GM12878 (cell line): ENCODE measurements around the gene RGS19. TPM values are rescaled to one million over a fixed set of nuclear protein-coding genes. Genes with fewer than 3 reads are reported as not detected.

Source experiments
- ATAC-seq: fragments of 200-7000 bp; cut with Tn5 transposase; 3 replicates; pipeline ENCODE4 v1.9.1; 2020; ENCODE audit warnings: mild to moderate bottlenecking, moderate library complexity
- BruUV-seq: library from RNA; stranded (reverse); fragments of 400-500 nt; replicated peaks from 2 replicates; lab custom pipeline; 2021; lab: Mats Ljungman, UMichigan
- CTCF ChIA-PET: fragments of 300-600 bp; sonication (Branson Sonifier 250); formaldehyde crosslinking; extraction: SDS; loops from one replicate; lab custom pipeline; 2021; ENCODE audit warnings: inconsistent platforms; lab: Yijun Ruan, JAX
- POLR2A ChIA-PET: fragments of 350-600 bp; formaldehyde crosslinking; extraction: SDS; loops from one replicate; lab custom pipeline; 2021; ENCODE audit warnings: inconsistent platforms; lab: Charles Lee
- RAD21 ChIA-PET: fragments of 300-600 bp; sonication (Branson Sonifier 250); formaldehyde crosslinking; loops from one replicate; lab custom pipeline; 2023; ENCODE audit warnings: antibody characterized with exemption; ENCODE audit not compliant: unreplicated experiment; lab: Charles Lee
- SMC1A ChIA-PET: fragments of 300-600 bp; sonication (Branson Sonifier 250); formaldehyde crosslinking; loops from one replicate; lab custom pipeline; 2023; ENCODE audit not compliant: unreplicated experiment, uncharacterized antibody; lab: Charles Lee
- DNase-seq: peaks from one replicate; pipeline ENCODE4 v3.0.0-alpha.2; 2011; ENCODE audit warnings: low read depth, low spot score
- FAIRE-seq: peaks from 3 replicates; lab custom pipeline; 2011; peaks lifted over from hg19 to GRCh38; lab: Jason Lieb, UNC
- H2AFZ ChIP-seq: 2 replicates; pipeline ENCODE4 v1.6.0; 2011; ENCODE audit warnings: low read depth, low read length, control low read depth; ENCODE audit not compliant: control insufficient read depth
- H3K27ac ChIP-seq: 2 replicates; pipeline ENCODE4 v1.5.1; 2011; ENCODE audit warnings: control low read depth; ENCODE audit not compliant: control insufficient read depth, insufficient read depth
- H3K27me3 ChIP-seq, 2 experiments: replicated peaks in 1 of 2; 2 replicates each; pipeline versions ENCODE4 v1.6.0 to v1.6.1; 2011; ENCODE audit warnings: low read length in 1 of 2; ENCODE audit not compliant: control insufficient read depth in 2 of 2, insufficient read depth in 2 of 2
- H3K36me3 ChIP-seq, 2 experiments: 2 replicates each; pipeline ENCODE4 v1.5.1; 2011; ENCODE audit warnings: low read length in 1 of 2; ENCODE audit not compliant: control insufficient read depth in 2 of 2, insufficient read depth in 2 of 2
- H3K4me1 ChIP-seq: 2 replicates; pipeline ENCODE4 v1.6.1; 2011; ENCODE audit warnings: mild to moderate bottlenecking, low read length, moderate library complexity, mixed read lengths; ENCODE audit not compliant: control insufficient read depth, insufficient read depth
- H3K4me2 ChIP-seq: 2 replicates; pipeline ENCODE4 v1.6.0; 2011; ENCODE audit warnings: control low read depth; ENCODE audit not compliant: control insufficient read depth, insufficient read depth
- H3K4me3 ChIP-seq: fragments of 200-600 bp; sonication (generic); 2 replicates; pipeline ENCODE4 v1.5.1; 2016
- H3K79me2 ChIP-seq: 2 replicates; pipeline ENCODE4 v1.6.0; 2011; ENCODE audit warnings: low read length; ENCODE audit not compliant: control insufficient read depth, insufficient read depth
- H3K9ac ChIP-seq: 2 replicates; pipeline ENCODE4 v1.8.0; 2011; ENCODE audit warnings: low read length, control low read depth, mixed read lengths; ENCODE audit not compliant: control insufficient read depth, insufficient read depth
- H3K9me3 ChIP-seq: replicated peaks from 3 replicates; pipeline ENCODE4 v1.5.1; 2011; ENCODE audit warnings: mild to moderate bottlenecking, low read length; ENCODE audit not compliant: control insufficient read depth, insufficient read depth
- H4K20me1 ChIP-seq: 2 replicates; pipeline ENCODE4 v1.6.0; 2011; ENCODE audit not compliant: control insufficient read depth, insufficient read depth
- BHLHE40 ChIP-seq, 2 experiments: fragments of 450-650 bp in 1 of 2; IDR thresholded peaks; 2 replicates each; pipeline ENCODE4 v1.6.1; 2011 to 2017; ENCODE audit warnings: low read depth in 2 of 2, borderline replicate concordance in 1 of 2, improper control_type of control experiment in 1 of 2, low read length in 1 of 2, mild to moderate bottlenecking in 1 of 2
- GABPA ChIP-seq: IDR thresholded peaks from 2 replicates; pipeline ENCODE4 v1.6.1; 2014; ENCODE audit warnings: antibody characterized with exemption, low read depth, mild to moderate bottlenecking, inconsistent platforms
- MEF2B ChIP-seq: fragments of 450-650 bp; IDR thresholded peaks from 2 replicates; pipeline ENCODE4 v1.6.1; 2018; ENCODE audit warnings: mild to moderate bottlenecking, moderate library complexity; ENCODE audit not compliant: partially characterized antibody, poor library complexity, severe bottlenecking
- MXI1 ChIP-seq: fragments of 150-350 bp; IDR thresholded peaks from 2 replicates; pipeline ENCODE4 v1.6.1; 2011; ENCODE audit warnings: low read depth, mild to moderate bottlenecking, inconsistent platforms, low read length, improper control_type of control experiment
- NFYB ChIP-seq: IDR thresholded peaks from 2 replicates; pipeline ENCODE4 v1.6.1; 2011; ENCODE audit warnings: low read depth, mild to moderate bottlenecking, low read length, improper control_type of control experiment, moderate library complexity; ENCODE audit not compliant: insufficient read depth
- NR2C1 ChIP-seq: fragments of 450-650 bp; IDR thresholded peaks from 2 replicates; pipeline ENCODE4 v1.6.1; 2017; ENCODE audit warnings: antibody characterized with exemption, mild to moderate bottlenecking, moderate library complexity
- NR2F1 ChIP-seq: fragments of 450-650 bp; conservative IDR thresholded peaks from 2 replicates; pipeline ENCODE4 v1.6.1; 2017; ENCODE audit warnings: mild to moderate bottlenecking
- RFX5 ChIP-seq: IDR thresholded peaks from 2 replicates; pipeline ENCODE4 v1.6.1; 2011; ENCODE audit warnings: low read depth, low read length, improper control_type of control experiment
- RUNX3 ChIP-seq: IDR thresholded peaks from 2 replicates; pipeline ENCODE4 v1.6.1; 2012; ENCODE audit warnings: low read length, inconsistent platforms
- SIX5 ChIP-seq: IDR thresholded peaks from 2 replicates; pipeline ENCODE4 v1.6.1; 2011; ENCODE audit warnings: mild to moderate bottlenecking, low read depth, low read length, moderate library complexity; ENCODE audit not compliant: severe bottlenecking
- SP1 ChIP-seq: IDR thresholded peaks from one replicate; pipeline ENCODE4 v1.6.1; 2011; ENCODE audit warnings: low read depth, low read length
- SUPT20H ChIP-seq: IDR thresholded peaks from 2 replicates; pipeline ENCODE4 v1.6.1; 2011; ENCODE audit warnings: low read depth, mild to moderate bottlenecking, low read length, moderate library complexity, borderline replicate concordance; ENCODE audit not compliant: control insufficient read depth
- YBX1 ChIP-seq: fragments of 450-650 bp; IDR thresholded peaks from 2 replicates; pipeline ENCODE4 v1.6.1; 2016; ENCODE audit warnings: antibody characterized with exemption
- ZBTB40 ChIP-seq: fragments of 450-650 bp; IDR thresholded peaks from 2 replicates; pipeline ENCODE4 v1.6.1; 2016; ENCODE audit warnings: mild to moderate bottlenecking, moderate library complexity, borderline replicate concordance
- WGBS: methylation state at CpG from one replicate; pipeline ENCODE4 v1.1.6; 2016; ENCODE audit warnings: low lambda C conversion rate; ENCODE audit not compliant: insufficient replicate concordance, insufficient coverage; ENCODE audit errors: missing lambda C conversion rate; 5-methylcytosine and 5-hydroxymethylcytosine counted together
- in situ Hi-C: fragments of 300-500 bp; cut with MboI; formaldehyde crosslinking; loops from 9 replicates; pipeline ENCODE4 v1.14.3; 2018; ENCODE audit warnings: mixed read lengths
- intact Hi-C: fragments of 100-400 bp; cut with micrococcal nuclease; formaldehyde crosslinking; loops from one replicate; pipeline ENCODE4 v1.14.2; 2022; ENCODE audit not compliant: unreplicated experiment
- polyA plus RNA-seq, 11 experiments: library from polyadenylated mRNA; depleted of rRNA in 4 of 11; unstranded in 6 of 11; stranded (reverse) in 5 of 11; fragments of >200 nt; fragmentation: Nextera tagmentation in 4 of 11; fragmentation: Illumina TruSeq in 1 of 11; extraction: Ambion mirVana in 4 of 11; extraction: Trizol in 1 of 11; gene quantifications; 1 replicate in 1 of 11; 2 replicates in 10 of 11; pipeline versions ENCODE4 v1.2.1 to v1.2.3, GENCODE V29; 2011 to 2016; ENCODE audit warnings: inconsistent platforms in 2 of 11, missing spikeins in 2 of 11, low read depth in 1 of 11
- total RNA-seq, 4 experiments: library from RNA; depleted of rRNA in 3 of 4; stranded (reverse); fragments of >200 nt in 3 of 4; fragmentation: Illumina TruSeq in 1 of 4; extraction: Trizol in 1 of 4; gene quantifications; 2 replicates each; pipeline versions ENCODE4 v1.2.1 to v1.2.3, GENCODE V29; 2013 to 2021
- TF ChIP-seq, protein P1 (sequence below): IDR thresholded peaks from 2 replicates; pipeline ENCODE4 v1.6.1; 2011; ENCODE audit warnings: low read depth, low read length, improper control_type of control experiment, borderline replicate concordance

Gene RGS19
- total and polyA plus RNA-seq, 10 of the 15 experiments (the other 5 are each of a cell fraction or from before 2014, with no cell fraction given), result 0.82 to 62.4 (median 39.8) TPM

GRCh38 chr20:64078934-64079272, 415 bp downstream of the RGS19 start (continued):
- no peak for TF ChIP-seq SUPT20H
- TF ChIP-seq YBX1, result no peak

DNA sequence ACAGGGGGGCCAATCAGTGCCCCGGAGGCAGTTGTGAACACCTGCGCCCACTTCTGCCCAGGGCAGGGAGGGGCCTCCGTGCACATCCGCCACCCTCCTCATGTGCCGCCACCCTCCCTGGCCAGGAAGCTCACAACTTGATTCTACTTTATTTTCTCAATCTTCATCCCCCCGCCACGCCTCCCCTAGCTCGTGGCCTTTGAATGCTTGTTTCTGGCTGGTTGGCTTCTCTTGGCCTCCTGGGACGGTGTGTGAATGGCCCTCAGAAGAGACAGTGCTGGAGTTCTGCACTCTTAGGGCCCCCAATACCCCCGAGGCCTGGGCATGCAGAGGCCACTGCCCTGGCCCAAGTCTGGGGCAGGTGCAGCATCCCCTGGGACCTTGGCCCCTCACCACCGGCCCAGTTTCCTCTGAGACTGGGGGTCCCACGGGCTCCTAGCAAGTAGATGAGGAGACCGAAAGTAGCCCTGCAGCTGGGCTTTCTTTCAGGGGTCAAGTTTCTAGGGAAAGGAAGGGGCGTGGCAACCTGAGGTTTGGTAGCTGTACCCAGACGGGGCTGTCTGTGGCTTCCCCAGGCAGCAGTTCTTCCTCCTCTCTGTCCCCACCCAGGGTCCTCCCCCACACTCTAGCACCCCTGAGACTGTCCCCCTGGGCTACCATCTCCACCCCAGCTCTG, 1.3 kb downstream of the RGS19 start:
- no peaks in the 10 kb centered on the region for H3K9me3 ChIP-seq
- 0% methylated on average over 15 of the region's 15 CpGs for WGBS
- H3K9ac ChIP-seq, result peak overlapping the region; percentile 91
- CTCF ChIA-PET, result interaction anchor here (0.6 to 3.9 kb wide), 11 partner anchors 9 to 456 kb away, joined by 3 to 22 read pairs (median 6); no protein-coding TSS in a partner anchor
- H4K20me1 ChIP-seq, result no peaks in the 10 kb centered on the region
- POLR2A ChIA-PET, result interaction anchor here (0.8 to 3.5 kb wide), 7 partner anchors 13 to 98 kb away, joined by 4 to 14 read pairs (median 10); partner anchors contain the start of genes C20orf204, PRPF6 and SAMD10
- no peaks in the 10 kb centered on the region; a peak in 1 of 4 replicates for H3K27me3 ChIP-seq
- peak overlapping the region; percentile 83 for H3K4me3 ChIP-seq
- peak overlapping the region; percentile 85 for H3K27ac ChIP-seq
- H3K36me3 ChIP-seq, result peaks cover 0 to 16% of the 10 kb centered on the region in 2 experiments; a peak in 3 of 4 replicates
- peak; percentile 57 for FAIRE-seq
- no TSS peak for BruUV-seq
- no peak overlapping the region for H2AFZ ChIP-seq
- H3K79me2 ChIP-seq, result peaks cover 30% of the 10 kb centered on the region
- SMC1A ChIA-PET, result interaction anchor here (1.0 to 2.8 kb wide), 8 partner anchors 12 to 42 kb away, joined by 3 to 10 read pairs (median 6); partner anchors contain the start of gene TCEA2
- intact Hi-C loops (loop anchor here (2.0 kb wide), 1 partner anchor 15 kb away; the partner anchor contains the start of gene TCEA2), in situ Hi-C loops (no loop called here)
- RAD21 ChIA-PET, result interaction anchor here (0.7 to 3.0 kb wide), 10 partner anchors 15 to 540 kb away, joined by 3 to 10 read pairs (median 6); partner anchors contain the start of genes PTK6, SAMD10 and TCEA2
- H3K4me1 ChIP-seq, result peaks cover 22% of the 10 kb centered on the region
- H3K4me2 ChIP-seq, result peak overlapping the region; percentile 97
- DNase-seq, result no peak
- peak; percentile 62 for ATAC-seq
- TF ChIP-seq SIX5 (no peak), RUNX3 (peak; percentile 42; the same call in 1 of the 2 replicates), SP1 (no peak), SUPT20H (no peak), RFX5 (0 out of 2 replicates have a peak, but pooled peaks have one; percentile 4), BHLHE40 (IDR thresholded peaks at IDR 0.05; ENCODE audit: borderline replicate concordance in 1 of 2, low read depth in 2 of 2, low read length in 1 of 2) (peak; percentile 54 to 68; a peak in 2 of 4 replicates), NR2C1 (peak; percentile 80), MXI1 (peak; percentile 59; the same call in 1 of the 2 replicates), NFYB (peak; percentile 37; the same call in 1 of the 2 replicates), MEF2B (peak; percentile 83), NR2F1 (0 out of 2 replicates have a peak, but pooled peaks have one; percentile 43), ZBTB40 (0 out of 2 replicates have a peak, but pooled peaks have one; percentile 3), GABPA (no peak)
- TF ChIP-seq, protein P1, sequence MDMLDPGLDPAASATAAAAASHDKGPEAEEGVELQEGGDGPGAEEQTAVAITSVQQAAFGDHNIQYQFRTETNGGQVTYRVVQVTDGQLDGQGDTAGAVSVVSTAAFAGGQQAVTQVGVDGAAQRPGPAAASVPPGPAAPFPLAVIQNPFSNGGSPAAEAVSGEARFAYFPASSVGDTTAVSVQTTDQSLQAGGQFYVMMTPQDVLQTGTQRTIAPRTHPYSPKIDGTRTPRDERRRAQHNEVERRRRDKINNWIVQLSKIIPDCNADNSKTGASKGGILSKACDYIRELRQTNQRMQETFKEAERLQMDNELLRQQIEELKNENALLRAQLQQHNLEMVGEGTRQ, result no peak
